Activated CD8-positive, alpha-beta memory T cell treated with anti-CD3 and anti-CD28 coated beads, Interleukin-2, amount 50 U/mL, for 1 hour (primary cell): ENCODE measurements around the gene NEAT1.

ENCODE experiments used
- DNase-seq: peaks from one replicate; pipeline ENCODE4 v3.0.0-alpha.2; 2020; ENCODE audit errors: extremely low read depth

Gene NEAT1

DNA sequence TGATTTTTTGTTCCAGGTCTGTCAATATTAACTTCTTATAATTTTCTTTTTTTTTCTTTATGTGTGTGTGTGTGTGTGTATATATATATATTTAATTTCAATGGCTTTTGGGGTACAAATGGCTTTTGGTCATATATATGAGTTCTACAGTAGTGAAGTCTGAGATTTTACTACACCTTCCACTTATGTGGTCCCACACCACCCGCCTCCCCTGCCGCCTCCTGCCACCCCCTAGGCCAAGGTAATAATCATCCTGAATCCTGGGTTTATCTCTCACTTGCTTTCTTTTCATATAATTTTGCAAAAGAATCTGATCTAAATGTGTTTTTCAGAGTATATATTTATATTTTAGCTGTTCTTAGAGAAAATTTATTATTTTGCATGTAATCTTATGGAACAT lies 11.1 kb downstream of the NEAT1 start:
- no peak for DNase-seq

DNA sequence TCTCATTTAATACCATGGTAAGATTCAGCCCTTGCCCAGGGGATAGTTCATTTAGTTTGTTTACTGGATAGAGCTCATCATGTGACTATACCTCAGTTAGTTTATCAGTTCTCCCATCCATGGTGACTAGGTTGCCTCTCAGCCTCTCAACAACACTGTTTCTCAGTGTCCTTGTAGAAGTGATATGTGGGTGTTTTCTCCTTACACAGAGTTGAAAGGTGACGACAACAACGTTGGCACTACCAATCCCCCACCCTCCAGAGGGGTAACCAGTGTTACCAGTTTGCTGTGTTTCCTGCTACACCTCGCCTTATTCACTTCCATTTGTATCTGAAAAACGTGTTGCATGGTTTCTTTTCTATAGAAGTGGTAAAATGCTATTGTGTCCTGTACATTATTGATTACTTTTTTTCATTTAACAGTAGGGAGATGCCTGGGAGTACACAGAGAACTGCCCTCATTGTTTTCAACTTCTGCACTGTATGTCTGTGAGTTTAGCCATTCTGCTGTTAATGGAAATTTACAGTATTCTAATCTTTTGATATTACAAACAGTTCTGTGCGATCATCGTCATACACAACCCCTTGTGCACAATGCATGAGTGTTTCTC lies 11.6 kb downstream of the NEAT1 start:
- no peak for DNase-seq

DNA sequence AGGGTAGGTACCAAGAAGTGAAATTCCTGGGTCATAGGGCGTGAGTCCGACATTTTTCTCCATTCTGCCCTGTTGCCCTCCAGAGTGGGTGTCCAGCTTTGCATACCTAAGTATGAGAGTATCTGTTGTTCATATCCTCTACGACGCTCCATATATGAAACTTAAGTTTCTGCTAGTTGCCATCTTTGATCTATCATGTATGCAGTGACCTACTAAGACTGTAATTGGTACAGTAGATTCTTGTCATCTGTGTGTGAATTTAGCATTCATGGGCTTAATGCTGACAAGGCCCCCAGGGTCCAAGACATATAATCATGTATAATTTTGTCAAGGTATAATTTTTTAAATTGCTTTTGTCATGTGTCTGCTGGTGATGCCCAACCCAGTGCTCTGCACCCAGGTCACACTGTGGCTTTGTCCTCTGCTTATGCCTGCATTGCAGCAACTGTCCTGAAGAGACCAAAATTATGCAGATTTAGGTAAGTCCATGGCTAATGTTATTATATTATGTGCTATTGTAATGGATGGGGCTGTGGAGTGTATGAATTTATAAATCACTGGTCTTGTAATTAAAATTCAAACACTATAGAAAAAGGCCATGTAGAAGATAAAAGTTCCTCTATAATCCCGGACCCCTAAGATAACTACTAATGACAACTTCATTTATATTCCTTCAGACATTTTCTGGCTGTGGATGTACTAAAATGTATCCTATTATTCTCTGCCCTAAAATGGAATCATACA lies 12.2 kb downstream of the NEAT1 start:
- no peak for DNase-seq

DNA sequence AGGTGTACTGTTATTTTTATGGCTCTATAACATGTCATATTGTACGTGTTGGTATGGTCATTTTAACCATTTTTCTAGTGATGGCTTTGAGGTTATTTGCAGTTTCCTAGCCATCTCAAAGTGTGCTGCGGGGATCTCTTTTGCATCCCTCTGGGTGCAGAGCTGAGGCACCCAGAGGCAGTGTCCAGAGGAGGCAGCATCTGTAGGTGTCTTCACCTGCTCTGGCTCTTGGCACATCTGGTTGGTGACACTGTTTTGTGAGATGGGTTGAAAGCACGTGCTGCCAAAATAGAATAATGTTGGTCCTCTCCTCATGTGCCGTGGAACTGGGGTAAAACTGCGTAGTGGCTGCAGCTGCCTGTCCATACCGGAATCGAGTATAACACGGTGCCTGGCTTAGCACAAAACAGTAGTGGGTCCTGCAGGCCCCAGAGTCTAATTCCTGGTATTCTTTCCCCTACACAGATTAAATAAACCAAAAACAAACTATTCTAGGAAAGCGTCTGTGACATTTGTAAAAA lies 12.9 kb downstream of the NEAT1 start:
- no peak for DNase-seq

GRCh38 chr11:65435981-65436411 lies 13.4 kb downstream of the NEAT1 start:
- no peak for DNase-seq

DNA sequence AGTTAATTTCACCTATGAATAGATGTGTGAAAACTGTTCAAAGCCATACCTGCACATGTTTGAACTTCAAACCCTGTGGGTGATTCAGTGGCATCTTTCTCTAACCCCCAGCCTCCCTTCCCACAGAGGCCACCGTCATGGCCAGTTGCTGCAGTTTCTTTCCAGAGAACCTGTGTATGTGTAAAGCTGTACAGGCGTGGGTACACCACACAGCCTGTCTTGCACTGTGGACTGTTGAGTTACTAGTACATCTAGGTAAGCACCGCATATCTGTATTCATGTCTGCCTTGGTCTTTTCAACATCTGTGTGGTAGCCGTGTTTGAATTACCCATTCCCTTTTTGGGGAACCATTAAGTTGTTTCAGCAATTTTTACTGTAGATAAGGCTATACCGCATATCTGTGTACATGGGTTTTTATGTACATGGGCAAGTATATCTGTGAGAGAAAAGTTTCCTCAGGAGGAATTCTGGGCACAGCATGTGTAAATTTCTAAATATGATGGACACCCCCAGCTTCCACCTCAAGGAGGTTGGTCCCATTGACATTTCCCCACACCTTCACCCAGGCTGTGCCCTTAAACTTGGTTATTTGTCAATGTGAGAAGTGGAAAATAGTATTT lies 13.9 kb downstream of the NEAT1 start:
- DNase-seq, result no peak

DNA sequence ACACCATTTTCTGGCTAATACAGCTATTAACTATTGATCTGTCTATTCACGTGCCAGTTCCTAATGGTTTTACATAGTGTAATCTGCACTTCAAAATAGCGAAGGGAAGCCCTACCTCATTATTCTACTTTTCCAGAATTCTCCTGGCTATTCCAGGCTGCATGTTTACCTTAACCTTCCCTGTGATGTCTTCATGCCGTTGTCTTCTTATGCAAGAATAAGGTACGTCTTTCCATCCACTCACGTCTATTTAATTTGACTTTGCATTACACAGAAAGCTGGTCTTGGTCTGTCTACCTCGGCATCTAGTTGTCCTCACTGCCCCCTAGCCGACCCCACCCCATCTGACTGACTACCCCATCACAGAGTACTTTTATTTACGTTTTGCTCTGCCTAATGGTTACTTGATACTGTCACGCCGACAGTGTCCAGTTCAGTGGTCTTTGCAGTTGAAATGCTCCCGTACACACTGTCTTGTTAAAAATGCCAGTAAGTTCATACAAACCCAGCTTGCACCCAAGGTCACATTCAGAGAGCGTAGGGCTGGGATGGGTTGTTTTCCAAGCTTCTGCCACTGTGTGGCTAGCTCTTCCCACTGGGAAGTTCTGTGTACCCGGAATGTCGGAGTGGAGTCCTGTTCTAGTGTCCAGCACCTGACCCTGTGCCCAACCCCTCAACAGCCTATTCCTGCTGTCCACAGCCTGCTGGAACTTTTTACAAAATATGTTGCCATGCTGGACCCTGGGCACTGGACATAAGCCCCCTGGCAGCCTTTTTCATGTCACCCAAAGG lies 15.0 kb downstream of the NEAT1 start:
- DNase-seq, result no peak

GRCh38 chr11:65438257-65439151 lies 15.9 kb downstream of the NEAT1 start:
- no peak for DNase-seq

GRCh38 chr11:65439331-65440181 lies 17.0 kb downstream of the NEAT1 start:
- DNase-seq, result no peak

DNA sequence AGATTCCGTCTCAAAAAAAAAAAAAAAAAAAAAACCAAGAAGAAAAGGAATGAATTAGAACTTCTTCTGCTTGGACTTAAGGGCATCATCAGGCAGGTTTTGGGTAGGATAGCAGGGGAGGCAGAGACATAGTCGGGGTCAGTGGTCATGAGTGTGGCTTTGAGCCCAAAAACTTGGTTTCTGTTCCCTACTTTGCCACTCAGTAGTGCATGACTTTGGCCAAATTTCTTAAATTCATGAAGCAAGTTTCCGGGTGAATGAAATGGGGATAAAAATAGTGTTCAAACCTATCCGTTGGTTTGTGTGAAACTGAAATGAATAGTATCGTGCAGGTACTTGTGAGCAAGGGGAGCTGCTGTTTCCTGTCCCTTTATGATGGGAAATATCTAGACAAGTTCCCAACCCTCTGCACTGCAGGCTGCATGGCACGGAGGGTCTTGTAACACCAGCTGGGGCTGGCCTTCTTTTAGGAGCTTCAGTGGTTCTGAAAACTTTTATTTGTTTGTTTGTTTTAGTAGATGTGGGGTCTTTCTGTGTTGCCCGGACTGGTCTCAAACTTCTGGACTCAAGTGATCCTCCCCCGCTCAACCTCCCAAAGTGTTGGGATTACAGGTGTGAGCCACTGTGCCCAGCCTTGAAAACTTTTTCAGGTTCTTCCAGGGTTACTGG lies 18.4 kb downstream of the NEAT1 start:
- no peak for DNase-seq

- DNase-seq, result no peak
These were observed 20.3 kb downstream of the NEAT1 start for GRCh38 chr11:65442842-65443331.

- no peak for DNase-seq
These were observed 21.9 kb downstream of the NEAT1 start for GRCh38 chr11:65444314-65445051.

DNA sequence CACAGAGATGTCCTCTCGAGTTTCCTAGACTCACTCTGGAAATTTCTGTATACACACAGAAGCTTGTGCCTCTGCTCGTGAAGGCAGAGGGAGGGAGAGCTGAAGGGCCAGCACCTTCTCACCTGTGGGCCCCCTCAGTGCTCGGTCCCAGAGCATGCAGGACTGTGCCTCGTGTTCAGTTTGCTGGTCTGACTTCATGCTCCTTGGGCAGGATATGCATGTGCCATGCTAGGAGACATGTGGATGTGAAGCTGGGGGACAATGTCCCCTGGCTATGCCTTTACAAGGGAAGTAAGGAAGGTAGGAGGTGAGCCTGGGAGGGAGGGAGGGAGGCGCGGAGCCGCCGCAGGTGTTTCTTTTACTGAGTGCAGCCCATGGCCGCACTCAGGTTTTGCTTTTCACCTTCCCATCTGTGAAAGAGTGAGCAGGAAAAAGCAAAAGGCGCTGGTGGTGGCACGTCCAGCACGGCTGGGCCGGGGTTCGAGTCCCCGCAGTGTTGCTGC lies 22.6 kb downstream of the NEAT1 start:
- DNase-seq, result no peak

DNA sequence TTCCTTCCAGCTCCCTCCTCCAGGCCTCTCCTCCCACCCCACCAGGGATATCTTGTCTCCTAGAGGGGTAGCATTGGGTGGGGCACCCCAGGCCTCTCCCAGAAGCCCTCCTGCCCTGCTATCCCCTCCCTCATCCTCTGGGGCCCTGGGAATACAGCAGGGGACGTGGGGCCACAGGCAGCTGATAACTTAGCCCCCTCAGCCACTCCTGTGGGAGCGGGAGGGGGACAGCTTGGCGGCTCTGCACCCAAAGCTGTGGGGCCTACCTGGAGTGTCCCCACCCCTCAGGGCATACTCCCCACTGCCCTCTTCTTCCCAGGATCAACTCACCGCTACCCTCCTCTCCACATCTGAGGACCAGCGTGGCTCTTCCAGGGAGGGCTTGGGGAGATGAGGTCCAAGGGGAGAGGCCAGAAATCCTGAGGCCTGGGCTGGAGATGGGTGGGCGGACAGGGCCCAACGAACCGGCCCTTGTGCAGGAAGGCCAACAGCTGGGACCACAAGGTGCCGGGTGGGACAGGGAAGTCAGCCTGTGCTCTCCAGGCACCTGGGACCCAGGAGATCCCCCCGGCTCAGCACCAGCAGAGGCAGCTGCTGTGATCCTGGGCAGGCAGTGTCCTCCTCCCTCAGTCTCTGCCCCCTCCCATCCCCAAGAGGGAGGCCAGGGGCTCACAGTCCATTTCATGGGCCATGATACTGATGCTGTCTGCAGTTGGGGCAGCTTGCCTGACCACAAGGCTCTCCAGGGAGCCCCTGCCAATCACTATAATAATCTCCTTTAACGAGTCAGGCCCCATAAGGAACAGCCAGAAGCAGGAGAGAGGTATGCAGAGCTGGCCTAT lies 23.2 kb downstream of the NEAT1 start:
- DNase-seq, result no peak

DNA sequence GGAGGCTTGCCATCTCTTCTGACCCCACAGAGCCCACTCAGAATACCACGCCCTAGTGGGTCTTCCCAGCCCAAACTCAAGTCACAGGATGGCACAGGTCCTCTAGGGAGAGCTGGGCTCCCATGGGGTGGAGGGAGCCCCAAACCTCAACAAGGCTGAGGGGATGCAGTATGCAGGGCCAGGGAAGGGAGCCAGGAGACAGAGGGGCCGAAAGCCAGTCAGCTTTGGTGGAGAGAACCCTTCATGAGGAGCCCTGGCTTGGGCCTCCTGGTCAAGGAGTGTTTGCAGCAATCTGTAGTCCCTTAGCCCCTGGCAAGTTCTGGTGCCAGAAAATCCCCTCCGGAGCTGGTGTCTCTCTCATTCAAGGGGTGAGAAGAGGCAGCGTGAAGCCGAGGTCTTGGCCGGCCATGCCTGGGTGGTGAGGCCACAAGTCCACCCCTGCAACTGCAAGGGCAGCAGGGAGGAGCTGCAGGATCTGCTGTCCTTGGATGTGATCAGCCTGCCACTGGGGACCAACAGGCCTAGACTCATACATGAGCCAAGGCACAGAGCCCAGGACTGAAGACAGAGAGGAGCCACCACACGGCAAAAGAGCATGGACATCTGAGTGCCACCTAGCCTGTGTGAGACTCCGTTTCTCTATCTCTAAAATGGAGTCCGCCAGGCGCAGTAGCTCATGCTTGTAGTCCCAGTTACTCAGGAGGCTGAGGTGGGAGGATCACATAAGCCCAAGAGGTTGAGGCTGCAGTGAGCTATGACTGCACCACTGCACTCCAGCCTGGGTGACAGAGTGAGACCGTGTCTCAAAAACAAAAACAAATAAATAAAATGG lies 24.1 kb downstream of the NEAT1 start:
- no peak for DNase-seq

DNA sequence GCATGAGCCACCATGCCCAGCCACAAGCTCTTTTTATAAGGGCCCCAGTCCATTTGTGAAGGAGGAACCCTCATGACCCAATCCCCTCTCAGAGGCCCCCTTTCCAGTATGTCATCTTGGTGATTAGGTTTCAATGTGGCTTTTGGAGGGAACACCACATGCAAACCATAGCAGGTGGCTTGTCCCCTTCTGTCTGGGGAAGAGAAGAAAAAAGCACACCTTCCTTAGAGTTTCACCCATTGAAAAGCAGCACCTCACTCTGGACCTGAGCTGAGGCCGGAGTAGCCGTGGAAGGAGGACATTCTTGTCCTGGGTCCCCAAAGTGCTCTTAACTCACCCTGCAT lies 25.4 kb downstream of the NEAT1 start:
- no peak for DNase-seq
